H1 (cell line): ENCODE results near the gene ZNF155. TPM values are rescaled to one million over a fixed set of nuclear protein-coding genes. Genes with fewer than 3 reads are reported as not detected.

Source experiments
- CTCF ChIA-PET: fragments of 300-600 bp; sonication (Branson Sonifier 250); formaldehyde crosslinking; loops from one replicate; lab custom pipeline; 2021; ENCODE audit not compliant: partially characterized antibody; lab: Charles Lee
- POLR2A ChIA-PET: fragments of 300-600 bp; sonication (Branson Sonifier 250); formaldehyde crosslinking; loops from one replicate; lab custom pipeline; 2021; ENCODE audit warnings: inconsistent platforms; ENCODE audit not compliant: partially characterized antibody; lab: Charles Lee
- DNase-seq, 2 experiments: peaks; one replicate each; pipeline versions ENCODE4 v3.0.0 to v3.0.0-alpha.2; 2010 to 2022; ENCODE audit warnings: low spot score in 2 of 2, low read depth in 1 of 2, mixed read lengths in 1 of 2
- FAIRE-seq: peaks from 2 replicates; lab custom pipeline; 2011; peaks lifted over from hg19 to GRCh38; lab: Jason Lieb, UNC
- H2AFZ ChIP-seq: 2 replicates; pipeline ENCODE4 v1.8.1; 2012; ENCODE audit warnings: low read length, inconsistent platforms
- H2AK5ac ChIP-seq: 2 replicates; pipeline ENCODE4 v1.6.1; 2013; ENCODE audit warnings: low read depth, low read length
- H2BK120ac ChIP-seq: replicated peaks from 2 replicates; pipeline ENCODE3; 2013; ENCODE audit warnings: low read depth, low read length, inconsistent platforms
- H2BK12ac ChIP-seq: 2 replicates; pipeline ENCODE4 v1.6.1; 2013; ENCODE audit warnings: low read depth, low read length
- H2BK15ac ChIP-seq: 2 replicates; pipeline ENCODE4 v1.6.1; 2013; ENCODE audit warnings: low read length
- H2BK20ac ChIP-seq: 2 replicates; pipeline ENCODE4 v1.6.1; 2013; ENCODE audit warnings: low read length
- H2BK5ac ChIP-seq: 2 replicates; pipeline ENCODE4 v1.6.1; 2013; ENCODE audit warnings: low read depth, low read length
- H3K14ac ChIP-seq: 2 replicates; pipeline ENCODE4 v1.6.1; 2013; ENCODE audit warnings: inconsistent platforms; ENCODE audit not compliant: insufficient read length
- H3K18ac ChIP-seq: 2 replicates; pipeline ENCODE4 v1.6.1; 2013; ENCODE audit warnings: low read length; ENCODE audit errors: extremely low read depth
- H3K23ac ChIP-seq: 2 replicates; pipeline ENCODE4 v1.6.1; 2013; ENCODE audit warnings: inconsistent platforms; ENCODE audit not compliant: insufficient read length
- H3K23me2 ChIP-seq: 2 replicates; pipeline ENCODE4 v1.6.1; 2013; ENCODE audit warnings: low read depth, low read length
- H3K27ac ChIP-seq: 2 replicates; pipeline ENCODE4 v1.6.1; 2011; ENCODE audit warnings: low read depth, low read length, inconsistent platforms
- H3K27me3 ChIP-seq, 4 experiments: replicated peaks in 1 of 4; 1 replicate in 1 of 4; 2 replicates in 3 of 4; pipeline versions ENCODE4 v1.6.1 to v1.8.1; 2011 to 2013; ENCODE audit warnings: low read length in 3 of 4, mild to moderate bottlenecking in 3 of 4, inconsistent platforms in 2 of 4, mixed read lengths in 2 of 4, moderate library complexity in 1 of 4; ENCODE audit not compliant: control insufficient read depth in 3 of 4, insufficient read depth in 3 of 4; ENCODE audit errors: extremely low read depth in 1 of 4
- H3K36me3 ChIP-seq, 4 experiments: 2 replicates each; pipeline versions ENCODE4 v1.6.1 to v1.8.1; 2011 to 2013; ENCODE audit warnings: mild to moderate bottlenecking in 4 of 4, low read length in 3 of 4, moderate library complexity in 2 of 4, control low read depth in 1 of 4, inconsistent platforms in 1 of 4; ENCODE audit not compliant: insufficient read depth in 4 of 4, control insufficient read depth in 2 of 4
- H3K4ac ChIP-seq: replicated peaks from 2 replicates; pipeline ENCODE3; 2013; ENCODE audit warnings: low read length, low read depth, mixed read lengths, inconsistent platforms; ENCODE audit not compliant: insufficient read length
- H3K4me1 ChIP-seq, 4 experiments: replicated peaks in 1 of 4; 1 replicate in 1 of 4; 2 replicates in 3 of 4; pipeline versions ENCODE4 v1.6.1 to v1.8.1; 2011 to 2013; ENCODE audit warnings: low read length in 3 of 4, inconsistent platforms in 2 of 4, mixed read lengths in 1 of 4; ENCODE audit not compliant: insufficient read depth in 4 of 4, control insufficient read depth in 3 of 4
- H3K4me2 ChIP-seq, 2 experiments: 2 replicates each; pipeline versions ENCODE4 v1.6.1 to v1.8.1; 2011 to 2013; ENCODE audit warnings: low read depth in 2 of 2, low read length in 2 of 2, control low read depth in 1 of 2, inconsistent platforms in 1 of 2, mild to moderate bottlenecking in 1 of 2; ENCODE audit not compliant: insufficient read depth in 1 of 2
- H3K4me3 ChIP-seq, 4 experiments: fragments of 200-600, 300-600 bp in 1 of 4; sonication (generic), shearing (Covaris generic), sonication (Bioruptor Twin) in 1 of 4; 2 replicates each; pipeline versions ENCODE4 v1.5.1 to v1.8.1; 2011 to 2016; ENCODE audit warnings: low read length in 4 of 4, low read depth in 3 of 4, control low read depth in 2 of 4, inconsistent platforms in 2 of 4, mild to moderate bottlenecking in 2 of 4, mixed read lengths in 1 of 4, moderate library complexity in 1 of 4; ENCODE audit not compliant: insufficient read depth in 2 of 4; ENCODE audit errors: extremely low read depth in 1 of 4
- H3K56ac ChIP-seq: replicated peaks from 2 replicates; pipeline ENCODE3; 2013; ENCODE audit warnings: low read depth, mild to moderate bottlenecking, mixed read lengths, low read length, inconsistent platforms; ENCODE audit not compliant: insufficient read length
- H3K79me1 ChIP-seq: 2 replicates; pipeline ENCODE4 v1.6.1; 2013; ENCODE audit warnings: low read depth, low read length, control low read depth
- H3K79me2 ChIP-seq, 2 experiments: 2 replicates each; pipeline versions ENCODE4 v1.6.1 to v1.8.1; 2012 to 2013; ENCODE audit warnings: low read length in 2 of 2, mild to moderate bottlenecking in 2 of 2, inconsistent platforms in 1 of 2; ENCODE audit not compliant: insufficient read depth in 2 of 2, control insufficient read depth in 1 of 2
- H3K9ac ChIP-seq, 4 experiments: replicated peaks in 1 of 4; 1 replicate in 1 of 4; 2 replicates in 3 of 4; pipeline versions ENCODE4 v1.6.1 to v1.8.1; 2011 to 2013; ENCODE audit warnings: low read depth in 3 of 4, low read length in 3 of 4, control low read depth in 2 of 4, mild to moderate bottlenecking in 2 of 4, moderate library complexity in 2 of 4, inconsistent platforms in 1 of 4; ENCODE audit errors: extremely low read depth in 1 of 4
- H3K9me3 ChIP-seq, 2 experiments: 2 replicates each; pipeline versions ENCODE4 v1.6.1 to v1.8.1; 2012 to 2013; ENCODE audit warnings: mild to moderate bottlenecking in 2 of 2, moderate library complexity in 2 of 2, control low read depth in 1 of 2, inconsistent platforms in 1 of 2, low read depth in 1 of 2, low read length in 1 of 2, mixed read lengths in 1 of 2; ENCODE audit not compliant: insufficient read depth in 2 of 2
- H4K20me1 ChIP-seq, 2 experiments: replicated peaks in 1 of 2; 2 replicates each; pipeline versions ENCODE3 to v1.8.1; 2011 to 2013; ENCODE audit warnings: inconsistent platforms in 2 of 2, low read length in 2 of 2, mild to moderate bottlenecking in 1 of 2; ENCODE audit not compliant: insufficient read depth in 2 of 2, control insufficient read depth in 1 of 2
- H4K5ac ChIP-seq: 2 replicates; pipeline ENCODE4 v1.6.1; 2013; ENCODE audit warnings: low read length, low read depth, mixed read lengths, inconsistent platforms; ENCODE audit not compliant: insufficient read length
- H4K8ac ChIP-seq: 2 replicates; pipeline ENCODE4 v1.8.0; 2013; ENCODE audit warnings: mild to moderate bottlenecking, moderate library complexity, low read length, inconsistent platforms; ENCODE audit not compliant: insufficient read depth; ENCODE audit errors: extremely low read depth
- H4K91ac ChIP-seq: replicated peaks from 2 replicates; pipeline ENCODE3; 2013; ENCODE audit warnings: low read length, mixed read lengths, inconsistent platforms; ENCODE audit not compliant: insufficient read length
- ASH2L ChIP-seq: fragments of 200-600, 300-600 bp; sonication (generic); IDR thresholded peaks from one replicate; pipeline ENCODE4 v1.7.1; 2017; ENCODE audit warnings: low read length
- CEBPB ChIP-seq: IDR thresholded peaks from 2 replicates; pipeline ENCODE4 v1.6.1; 2012; ENCODE audit warnings: low read depth, low read length
- EZH2 ChIP-seq: fragments of 200-600 bp; sonication (generic); IDR thresholded peaks from 2 replicates; pipeline ENCODE4 v1.7.1; 2012; ENCODE audit warnings: low read depth, mild to moderate bottlenecking, moderate library complexity, low read length, inconsistent platforms; ENCODE audit not compliant: severe bottlenecking
- FOSL1 ChIP-seq: IDR thresholded peaks from 2 replicates; pipeline ENCODE4 v1.6.1; 2011; ENCODE audit warnings: mild to moderate bottlenecking, low read depth, low read length, moderate library complexity; ENCODE audit not compliant: insufficient read depth
- GABPA ChIP-seq: IDR thresholded peaks from 2 replicates; pipeline ENCODE4 v1.6.1; 2011; ENCODE audit warnings: mild to moderate bottlenecking, low read length, moderate library complexity, borderline replicate concordance; ENCODE audit not compliant: insufficient read depth
- KDM5A ChIP-seq: fragments of 200-600 bp; IDR thresholded peaks from 2 replicates; pipeline ENCODE4 v1.7.1; 2012; ENCODE audit warnings: mild to moderate bottlenecking, low read length, inconsistent platforms, mixed read lengths
- POLR2AphosphoS5 ChIP-seq: IDR thresholded peaks from 2 replicates; pipeline ENCODE4 v1.6.1; 2011; ENCODE audit warnings: low read depth, low read length
- POU5F1 ChIP-seq: IDR thresholded peaks from 2 replicates; pipeline ENCODE4 v1.6.1; 2011; ENCODE audit warnings: low read depth, mild to moderate bottlenecking, low read length, moderate library complexity
- SP1 ChIP-seq: IDR thresholded peaks from 2 replicates; pipeline ENCODE4 v1.6.1; 2011; ENCODE audit warnings: low read depth, low read length
- SUZ12 ChIP-seq: fragments of 200-600 bp; sonication (generic); IDR thresholded peaks from 2 replicates; pipeline ENCODE4 v1.6.1; 2012; ENCODE audit warnings: mild to moderate bottlenecking, inconsistent platforms, low read length, moderate library complexity, mixed read lengths
- WGBS, 2 experiments: shearing (Covaris generic) in 1 of 2; methylation state at CpG; one replicate each; pipeline versions ENCODE4 v1.1.6 to v1.1.7; 2013 to 2015; ENCODE audit warnings: low lambda C conversion rate in 2 of 2, mixed read lengths in 2 of 2, inconsistent platforms in 1 of 2, low coverage in 1 of 2, missing lambda C conversion rate in 1 of 2; ENCODE audit not compliant: insufficient replicate concordance in 2 of 2, insufficient coverage in 1 of 2, insufficient read length in 1 of 2; ENCODE audit errors: extremely low coverage in 1 of 2, missing lambda C conversion rate in 1 of 2; 5-methylcytosine and 5-hydroxymethylcytosine counted together
- polyA plus RNA-seq, 7 experiments: library from polyadenylated mRNA; depleted of rRNA in 3 of 7; stranded (reverse) in 5 of 7; unstranded in 2 of 7; fragments of >200 nt in 5 of 7; fragments of 200-250 nt in 2 of 7; gene quantifications; 1 replicate in 5 of 7; 2 replicates in 1 of 7; 4 replicates in 1 of 7; pipeline versions ENCODE4 v1.2.1 to v1.2.3, GENCODE V29; 2011 to 2013; ENCODE audit warnings: missing spikeins in 2 of 7, mixed read lengths in 2 of 7
- total RNA-seq: library from RNA; stranded (reverse); fragmentation: NEBNext Ultra II Directional; extraction: Animal tissue kit (Norgen Biotek cat#: 25700); gene quantifications from 2 replicates; pipeline ENCODE4 v1.2.1, GENCODE V29; 2021
- TF ChIP-seq, protein P1 (sequence below): IDR thresholded peaks from 2 replicates; pipeline ENCODE4 v1.6.1; 2011; ENCODE audit warnings: low read length, improper control_type of control experiment
- TF ChIP-seq, protein P2 (sequence below): IDR thresholded peaks from 2 replicates; pipeline ENCODE4 v1.6.1; 2012; ENCODE audit warnings: inconsistent platforms

Gene ZNF155
- total and polyA plus RNA-seq, 2 of the 8 experiments (the other 6 are each of a cell fraction or from before 2014, with no cell fraction given), result 3.1 to 9.0 TPM

GRCh38 chr19:43939557-43940260, 44.3 kb upstream of the ZNF155 start:
- H2BK20ac ChIP-seq, result no peak overlapping the region
- H4K8ac ChIP-seq, result no peak overlapping the region
- no peak overlapping the region for H2AFZ ChIP-seq
- H3K4me3 ChIP-seq, result no peak overlapping the region
- H3K79me2 ChIP-seq, result no peaks in the 10 kb centered on the region
- H3K23ac ChIP-seq, result no peak overlapping the region
- H3K4me2 ChIP-seq, result no peak overlapping the region
- no peak overlapping the region for H3K56ac ChIP-seq
- peaks cover 3 to 11% of the 10 kb centered on the region in 2 experiments for H3K9me3 ChIP-seq
- H3K27me3 ChIP-seq, result no peaks in the 10 kb centered on the region
- H3K4me1 ChIP-seq, result no peaks in the 10 kb centered on the region
- no peak overlapping the region for H2BK12ac ChIP-seq
- no peaks in the 10 kb centered on the region for H3K23me2 ChIP-seq
- H3K79me1 ChIP-seq, result no peaks in the 10 kb centered on the region
- H4K20me1 ChIP-seq, result no peaks in the 10 kb centered on the region
- no peak overlapping the region for H3K14ac ChIP-seq
- no peak for DNase-seq
- no peak overlapping the region for H4K91ac ChIP-seq
- no peak overlapping the region for H3K27ac ChIP-seq
- no peak overlapping the region for H2AK5ac ChIP-seq
- no peak overlapping the region for H2BK5ac ChIP-seq
- no peak overlapping the region for H3K9ac ChIP-seq
- H4K5ac ChIP-seq, result no peak overlapping the region
- no peaks in the 10 kb centered on the region for H3K36me3 ChIP-seq
- no peak for FAIRE-seq
- WGBS, 2 experiments, result 66% methylated on average over 3 of the region's 3 CpGs; no CpG with 5 or more reads in 1 of the 2 experiments
- no peak overlapping the region for H3K18ac ChIP-seq
- no peak overlapping the region for H3K4ac ChIP-seq
- ChIA-PET CTCF (interaction anchor here (0.6 kb wide), 1 partner anchor 57 kb away, joined by 3 read pairs; no protein-coding TSS in a partner anchor), POLR2A (interaction anchor here (0.6 kb wide), 1 partner anchor 183 kb away, joined by 3 read pairs; no protein-coding TSS in a partner anchor)
- no peak overlapping the region for H2BK120ac ChIP-seq
- H2BK15ac ChIP-seq, result no peak overlapping the region
- TF ChIP-seq POLR2AphosphoS5 (no peak), GABPA (no peak), POU5F1 (no peak), CEBPB (no peak), KDM5A (no peak), EZH2 (no peak), ASH2L (no peak), SUZ12 (no peak), SP1 (no peak), FOSL1 (no peak)
- TF ChIP-seq, protein P1, sequence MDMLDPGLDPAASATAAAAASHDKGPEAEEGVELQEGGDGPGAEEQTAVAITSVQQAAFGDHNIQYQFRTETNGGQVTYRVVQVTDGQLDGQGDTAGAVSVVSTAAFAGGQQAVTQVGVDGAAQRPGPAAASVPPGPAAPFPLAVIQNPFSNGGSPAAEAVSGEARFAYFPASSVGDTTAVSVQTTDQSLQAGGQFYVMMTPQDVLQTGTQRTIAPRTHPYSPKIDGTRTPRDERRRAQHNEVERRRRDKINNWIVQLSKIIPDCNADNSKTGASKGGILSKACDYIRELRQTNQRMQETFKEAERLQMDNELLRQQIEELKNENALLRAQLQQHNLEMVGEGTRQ, result no peak
- TF ChIP-seq, protein P2, sequence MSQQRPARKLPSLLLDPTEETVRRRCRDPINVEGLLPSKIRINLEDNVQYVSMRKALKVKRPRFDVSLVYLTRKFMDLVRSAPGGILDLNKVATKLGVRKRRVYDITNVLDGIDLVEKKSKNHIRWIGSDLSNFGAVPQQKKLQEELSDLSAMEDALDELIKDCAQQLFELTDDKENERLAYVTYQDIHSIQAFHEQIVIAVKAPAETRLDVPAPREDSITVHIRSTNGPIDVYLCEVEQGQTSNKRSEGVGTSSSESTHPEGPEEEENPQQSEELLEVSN, result no peak
